ENCODE measurements around the gene SPACA4.

Gene SPACA4

GRCh38 chr19:48646001-48646721 lies 39.6 kb downstream of the SPACA4 start, which contains the start of gene CA11:
Gene CA11, minus strand, starts transcription at chr19:48646187. Its CDS starts 555 bp downstream, at chr19:48645632.
- TF ChIP-seq CTCF (IDR thresholded peaks at IDR 0.05; ENCODE audit: borderline replicate concordance, insufficient read depth, low read depth, low read length) = peak; percentile 90
- H3K4me3 ChIP-seq (ENCODE audit: low read depth, low read length) = peak within 1 kb of the TSS; percentile 56

- H3K4me3 ChIP-seq (ENCODE audit: low read depth, low read length) = peak overlapping the region; percentile 56
- TF ChIP-seq CTCF (IDR thresholded peaks at IDR 0.05; ENCODE audit: borderline replicate concordance, insufficient read depth, low read depth, low read length) = no peak
These were observed 40.2 kb downstream of the SPACA4 start for GRCh38 chr19:48646722-48647216.

DNA sequence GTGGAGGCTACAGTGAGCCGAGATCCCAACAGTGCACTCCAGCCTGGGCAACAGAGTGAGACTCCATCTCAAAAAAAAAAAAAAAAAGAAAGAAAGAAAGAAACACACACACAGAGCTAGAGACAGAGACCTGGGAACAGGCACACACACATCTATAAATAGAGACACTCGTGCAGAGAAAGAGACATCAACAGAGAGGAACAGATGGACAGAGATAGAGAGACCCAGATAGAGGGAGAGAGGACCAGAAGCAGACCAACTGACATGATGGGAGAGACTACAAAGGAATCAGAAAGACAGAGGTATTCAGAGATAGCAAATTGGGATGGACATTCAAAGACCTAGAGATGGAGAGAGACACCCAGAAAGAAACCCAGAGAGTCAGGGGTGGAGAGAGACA lies 41.6 kb downstream of the SPACA4 start:
- no peak overlapping the region for H3K4me3 ChIP-seq (ENCODE audit: low read depth, low read length)
- no peak for TF ChIP-seq CTCF (IDR thresholded peaks at IDR 0.05; ENCODE audit: borderline replicate concordance, insufficient read depth, low read depth, low read length)

DNA sequence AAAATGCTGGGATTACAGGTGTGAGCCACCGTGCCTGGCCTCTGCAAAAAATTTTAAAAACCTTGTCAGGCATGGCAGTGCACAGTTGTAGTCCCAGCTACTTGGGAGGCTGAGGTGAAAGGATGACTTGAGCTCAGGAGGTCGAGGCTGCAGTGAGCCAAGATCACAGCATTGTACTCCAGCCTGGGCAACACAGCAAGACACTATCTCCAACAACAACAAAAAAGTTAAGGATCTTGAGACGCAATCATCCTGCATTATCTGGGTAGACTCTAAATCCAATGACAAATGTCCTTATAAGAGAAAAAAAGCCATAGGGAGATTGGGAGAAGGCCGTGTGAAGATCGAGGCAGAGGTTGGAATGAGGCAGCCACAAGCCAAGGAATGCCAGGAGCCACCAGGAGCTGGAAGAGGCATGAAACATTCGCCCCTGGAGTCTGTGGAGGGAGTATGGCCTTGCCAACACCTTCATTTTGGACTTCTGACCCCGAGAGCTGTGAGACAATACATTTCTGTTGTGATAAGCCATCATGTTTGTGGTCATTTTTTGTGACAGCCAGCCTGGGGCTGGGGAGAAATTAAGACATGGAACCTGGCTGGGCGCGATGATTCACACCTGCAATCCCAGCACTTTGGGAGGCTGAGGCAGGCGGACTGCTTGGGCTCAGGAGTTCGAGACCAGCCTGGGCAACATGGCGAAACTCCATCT lies 44.6 kb downstream of the SPACA4 start:
- TF ChIP-seq CTCF (IDR thresholded peaks at IDR 0.05; ENCODE audit: borderline replicate concordance, insufficient read depth, low read depth, low read length) = no peak
- no peak overlapping the region for H3K4me3 ChIP-seq (ENCODE audit: low read depth, low read length)

DNA sequence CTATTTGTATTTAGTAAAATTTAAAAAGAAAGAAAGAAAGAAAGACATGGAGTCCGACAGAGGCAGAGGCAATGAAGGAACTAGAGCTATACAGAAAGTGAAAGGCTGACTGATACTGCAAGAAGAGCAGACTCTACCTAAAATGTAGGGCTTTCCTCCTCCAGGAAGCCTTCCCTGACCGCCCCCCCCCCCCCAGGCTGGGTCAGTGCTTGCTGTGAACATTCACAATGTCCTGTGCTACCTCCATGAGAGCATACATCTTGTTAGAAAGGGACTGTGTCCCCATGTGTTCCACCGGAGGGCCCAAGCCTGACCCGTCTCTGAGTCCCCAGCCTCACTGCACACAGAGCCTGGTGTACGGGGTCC lies 45.1 kb downstream of the SPACA4 start:
- TF ChIP-seq CTCF (IDR thresholded peaks at IDR 0.05; ENCODE audit: borderline replicate concordance, insufficient read depth, low read depth, low read length) = no peak
- no peak overlapping the region for H3K4me3 ChIP-seq (ENCODE audit: low read depth, low read length)

GRCh38 chr19:48654299-48655059 lies 47.9 kb downstream of the SPACA4 start:
- TF ChIP-seq CTCF (IDR thresholded peaks at IDR 0.05; ENCODE audit: borderline replicate concordance, insufficient read depth, low read depth, low read length) = no peak

More at GRCh38 chr19:48654299-48655059, 47.9 kb downstream of the SPACA4 start:
- H3K4me3 ChIP-seq (ENCODE audit: low read depth, low read length) = no peak overlapping the region
